Kidney (tissue), 14 donors: ENCODE measurements around the gene DHFR2. TPM values are rescaled to one million over a fixed set of nuclear protein-coding genes. Genes with fewer than 3 reads are reported as not detected.

Experiments used
- DNase-seq, 5 donors: peaks; one replicate each; pipeline ENCODE4 v3.0.0-alpha.2; 2013 to 2020
- FAIRE-seq: peaks from 2 replicates; lab custom pipeline; 2012; peaks lifted over from hg19 to GRCh38; lab: Jason Lieb, UNC
- H3K27ac ChIP-seq, 2 donors: one replicate each; pipeline ENCODE4 v1.7.0; 2013; ENCODE audit warnings: low read depth in 2 of 2, low read length in 2 of 2, inconsistent platforms in 1 of 2
- H3K27me3 ChIP-seq: one replicate; pipeline ENCODE4 v1.7.1; 2013; ENCODE audit warnings: low read length, inconsistent platforms; ENCODE audit not compliant: control insufficient read depth, insufficient read depth
- H3K36me3 ChIP-seq, 3 donors: one replicate each; pipeline versions ENCODE4 v1.7.0 to v1.7.1; 2013; ENCODE audit warnings: low read length in 3 of 3, control low read depth in 1 of 3, inconsistent platforms in 1 of 3; ENCODE audit not compliant: insufficient read depth in 3 of 3, control insufficient read depth in 2 of 3
- H3K4me1 ChIP-seq, 3 donors: one replicate each; pipeline versions ENCODE4 v1.7.0 to v1.7.1; 2013; ENCODE audit warnings: low read length in 3 of 3, inconsistent platforms in 1 of 3, low read depth in 1 of 3; ENCODE audit not compliant: control insufficient read depth in 2 of 3, insufficient read depth in 2 of 3
- H3K4me3 ChIP-seq, 3 donors: one replicate each; pipeline versions ENCODE4 v1.7.0 to v1.8.1; 2013; ENCODE audit warnings: low read length in 3 of 3, control low read depth in 1 of 3, inconsistent platforms in 1 of 3
- H3K9ac ChIP-seq, 3 donors: one replicate each; pipeline versions ENCODE4 v1.7.0 to v1.7.1; 2013; ENCODE audit warnings: low read length in 3 of 3, control low read depth in 1 of 3, inconsistent platforms in 1 of 3
- H3K9me3 ChIP-seq, 3 donors: one replicate each; pipeline versions ENCODE4 v1.7.0 to v1.7.1; 2013; ENCODE audit warnings: low read length in 3 of 3, control low read depth in 1 of 3, inconsistent platforms in 1 of 3; ENCODE audit not compliant: control insufficient read depth in 2 of 3, insufficient read depth in 1 of 3
- intact Hi-C: fragments of 100-400 bp; cut with DNase I; formaldehyde crosslinking; loops from one replicate; pipeline ENCODE4 v1.11.1; 2022
- polyA plus RNA-seq: library from polyadenylated mRNA; stranded (reverse); fragments of 350-450 nt; fragmentation: Illumina TruSeq; extraction: RNeasy Lipid Tissue Mini Kit (QIAGEN cat#74804); gene quantifications from one replicate; pipeline ENCODE4 v1.2.3, GENCODE V29; 2014; ENCODE audit warnings: low read depth, low replicate concordance; ENCODE audit not compliant: insufficient read depth
- total RNA-seq: library from RNA; stranded (reverse); fragmentation: NEBNext Ultra II Directional; extraction: Animal tissue kit (Norgen Biotek cat#: 25700); gene quantifications from one replicate; pipeline ENCODE4 v1.2.1, GENCODE V29; 2021
- TF ChIP-seq, protein P1 (sequence below): IDR thresholded peaks from 3 replicates; pipeline ENCODE4 v1.5.1; 2012; ENCODE audit warnings: mild to moderate bottlenecking, moderate library complexity, borderline replicate concordance; ENCODE audit not compliant: insufficient read depth; ENCODE audit errors: extremely low read depth
- donor health status: control.
- donor health status: control.
- donor health status: control.
- donor health status: control.
- donor health status: control.
- donor health status: DM: yes; HTN: yes; CAD: no.
- donor health status: Normal renal cell carcinoma (clear cell type).

Gene DHFR2
- total and polyA plus RNA-seq, 2 donors from 2014 or later = 4.0 to 9.9 TPM

DNA sequence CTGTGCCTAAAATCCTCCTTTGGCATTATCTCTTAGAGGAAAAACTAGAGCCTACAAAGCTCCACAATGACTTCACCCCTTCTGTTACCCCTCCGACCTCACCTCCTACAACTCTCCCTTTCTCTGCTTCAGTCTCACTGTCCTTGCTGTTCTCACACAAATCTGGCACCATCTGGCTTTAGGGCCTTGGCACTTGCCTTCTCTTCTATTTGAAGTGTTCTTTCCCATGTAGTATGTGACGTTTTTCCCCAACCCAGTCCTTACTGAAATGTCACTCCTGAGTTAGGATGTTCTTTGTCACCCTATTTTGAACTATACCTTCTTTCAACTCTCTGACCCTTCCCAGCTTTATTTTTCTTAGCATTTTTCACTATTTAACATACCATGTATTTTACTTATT, 43.1 kb downstream of the DHFR2 start:
- no peak for FAIRE-seq
- H3K9me3 ChIP-seq = no peaks in the 10 kb centered on the region
- H3K4me1 ChIP-seq = no peaks in the 10 kb centered on the region
- H3K27ac ChIP-seq = no peak overlapping the region
- no peak for DNase-seq
- H3K4me3 ChIP-seq = no peak overlapping the region
- no peak overlapping the region for H3K9ac ChIP-seq
- TF ChIP-seq, protein P1, sequence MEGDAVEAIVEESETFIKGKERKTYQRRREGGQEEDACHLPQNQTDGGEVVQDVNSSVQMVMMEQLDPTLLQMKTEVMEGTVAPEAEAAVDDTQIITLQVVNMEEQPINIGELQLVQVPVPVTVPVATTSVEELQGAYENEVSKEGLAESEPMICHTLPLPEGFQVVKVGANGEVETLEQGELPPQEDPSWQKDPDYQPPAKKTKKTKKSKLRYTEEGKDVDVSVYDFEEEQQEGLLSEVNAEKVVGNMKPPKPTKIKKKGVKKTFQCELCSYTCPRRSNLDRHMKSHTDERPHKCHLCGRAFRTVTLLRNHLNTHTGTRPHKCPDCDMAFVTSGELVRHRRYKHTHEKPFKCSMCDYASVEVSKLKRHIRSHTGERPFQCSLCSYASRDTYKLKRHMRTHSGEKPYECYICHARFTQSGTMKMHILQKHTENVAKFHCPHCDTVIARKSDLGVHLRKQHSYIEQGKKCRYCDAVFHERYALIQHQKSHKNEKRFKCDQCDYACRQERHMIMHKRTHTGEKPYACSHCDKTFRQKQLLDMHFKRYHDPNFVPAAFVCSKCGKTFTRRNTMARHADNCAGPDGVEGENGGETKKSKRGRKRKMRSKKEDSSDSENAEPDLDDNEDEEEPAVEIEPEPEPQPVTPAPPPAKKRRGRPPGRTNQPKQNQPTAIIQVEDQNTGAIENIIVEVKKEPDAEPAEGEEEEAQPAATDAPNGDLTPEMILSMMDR = no peak
- H3K27me3 ChIP-seq = no peaks in the 10 kb centered on the region
- H3K36me3 ChIP-seq = no peaks in the 10 kb centered on the region
- intact Hi-C loops = no loop called here

GRCh38 chr3:94015025-94015424, 47.7 kb downstream of the DHFR2 start:
- Histone ChIP-seq H3K27me3 (no peaks in the 10 kb centered on the region), H3K36me3 (no peaks in the 10 kb centered on the region)
- no peak for DNase-seq

DNA sequence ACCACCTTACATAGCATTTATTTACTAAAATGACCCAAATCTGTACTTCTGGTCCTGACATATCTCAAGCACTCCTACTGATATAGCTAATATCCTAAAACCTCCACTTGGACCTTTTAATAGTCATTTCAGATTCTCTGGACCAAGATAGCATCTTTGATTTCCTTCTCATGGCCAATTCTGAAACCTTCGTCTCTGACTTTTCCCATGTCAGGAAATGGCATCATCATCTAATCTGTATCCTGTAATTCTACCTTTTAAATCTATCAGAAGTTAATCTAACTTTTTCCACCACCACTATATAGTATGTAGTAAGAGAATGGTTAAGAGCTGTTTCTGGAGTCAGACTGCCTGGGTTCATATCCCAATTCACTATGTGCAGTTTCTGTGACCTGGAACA, 50.5 kb downstream of the DHFR2 start:
- H3K9ac ChIP-seq = no peak overlapping the region
- H3K4me1 ChIP-seq = no peaks in the 10 kb centered on the region
- no peak for FAIRE-seq
- H3K27ac ChIP-seq = no peak overlapping the region
- no peak for DNase-seq
- no peaks in the 10 kb centered on the region for H3K27me3 ChIP-seq
- intact Hi-C loops = no loop called here
- TF ChIP-seq, protein P1 = no peak
- H3K9me3 ChIP-seq = no peaks in the 10 kb centered on the region
- H3K4me3 ChIP-seq = no peak overlapping the region
- H3K36me3 ChIP-seq = no peaks in the 10 kb centered on the region

More at GRCh38 chr3:94015025-94015424, 47.7 kb downstream of the DHFR2 start:
- H3K4me3 ChIP-seq = no peak overlapping the region
- no peaks in the 10 kb centered on the region for H3K9me3 ChIP-seq
- H3K27ac ChIP-seq = no peak overlapping the region
- TF ChIP-seq, protein P1 = no peak
- H3K9ac ChIP-seq = no peak overlapping the region
- FAIRE-seq = no peak
- no peaks in the 10 kb centered on the region for H3K4me1 ChIP-seq
- intact Hi-C loops = no loop called here

DNA sequence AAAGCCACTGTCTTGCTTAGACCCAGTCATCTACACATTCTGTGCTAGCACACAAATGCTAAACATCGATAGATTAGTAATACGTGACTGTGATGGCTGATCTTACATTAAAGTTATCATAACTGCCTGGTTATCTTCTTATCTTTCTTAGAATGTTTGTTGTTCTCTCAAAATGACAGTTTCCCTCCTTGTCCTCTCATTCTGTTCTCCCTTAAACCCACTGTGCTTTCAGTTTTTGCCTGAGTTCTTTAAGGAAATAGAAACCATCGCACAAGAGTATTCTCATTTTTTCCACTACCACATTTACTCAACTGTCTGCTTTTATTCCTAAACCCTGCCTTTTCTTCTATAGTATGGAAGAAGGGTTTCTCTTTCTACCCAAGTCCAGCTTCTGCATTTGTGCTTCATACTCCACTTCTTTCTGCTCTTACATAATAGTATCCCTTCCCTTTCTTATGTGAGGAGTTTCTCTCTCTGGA, 51.4 kb downstream of the DHFR2 start:
- no peak overlapping the region for H3K9ac ChIP-seq
- TF ChIP-seq, protein P1 = no peak
- no peaks in the 10 kb centered on the region for H3K27me3 ChIP-seq
- no peaks in the 10 kb centered on the region for H3K9me3 ChIP-seq
- no peaks in the 10 kb centered on the region for H3K4me1 ChIP-seq
- no peak for FAIRE-seq
- no peak overlapping the region for H3K27ac ChIP-seq
- no peaks in the 10 kb centered on the region for H3K36me3 ChIP-seq
- no peak overlapping the region for H3K4me3 ChIP-seq
- intact Hi-C loops = no loop called here
- DNase-seq = no peak
